Astrocyte (in vitro differentiated cells and primary cell): ENCODE results near the gene FGF22. TPM values are rescaled to one million over a fixed set of nuclear protein-coding genes. Genes with fewer than 3 reads are reported as not detected.
A peak's percentile ranks its signal among the peaks of the same experiment; 100 is the strongest.
"Not testable (repeated sequence)": the region's sequence is repeated elsewhere in the genome, so short reads cannot be mapped to it uniquely, and the experiment has no call there.

Source experiments
- DNase-seq: peaks from one replicate; pipeline ENCODE4 v3.0.0-alpha.2; 2010; ENCODE audit warnings: low read depth
- FAIRE-seq: peaks from 2 replicates; lab custom pipeline; 2011; peaks lifted over from hg19 to GRCh38; lab: Jason Lieb, UNC
- H2AFZ ChIP-seq: 2 replicates; pipeline ENCODE4 v1.6.0; 2012; ENCODE audit warnings: low read depth, low read length, inconsistent platforms
- H3K27ac ChIP-seq: 2 replicates; pipeline ENCODE4 v1.5.1; 2011; ENCODE audit warnings: low read depth, low read length, inconsistent platforms
- H3K27me3 ChIP-seq: 2 replicates; pipeline ENCODE4 v1.6.0; 2011; ENCODE audit warnings: low read length, inconsistent platforms; ENCODE audit not compliant: insufficient read depth
- H3K36me3 ChIP-seq: 2 replicates; pipeline ENCODE4 v1.5.1; 2011; ENCODE audit warnings: low read length, inconsistent platforms; ENCODE audit not compliant: insufficient read depth
- H3K4me1 ChIP-seq: 2 replicates; pipeline ENCODE4 v1.5.1; 2011; ENCODE audit warnings: low read length, inconsistent platforms; ENCODE audit not compliant: insufficient read depth
- H3K4me2 ChIP-seq: 2 replicates; pipeline ENCODE4 v1.6.0; 2012; ENCODE audit warnings: low read length, inconsistent platforms
- H3K4me3 ChIP-seq: 2 replicates; pipeline ENCODE4 v1.5.1; 2011; ENCODE audit warnings: low read depth, mild to moderate bottlenecking, low read length, inconsistent platforms; ENCODE audit not compliant: insufficient read depth
- H3K79me2 ChIP-seq: 2 replicates; pipeline ENCODE4 v1.6.0; 2012; ENCODE audit warnings: mild to moderate bottlenecking, low read length, inconsistent platforms; ENCODE audit not compliant: insufficient read depth
- H3K9ac ChIP-seq: 2 replicates; pipeline ENCODE4 v1.6.0; 2012; ENCODE audit warnings: mild to moderate bottlenecking, low read length, inconsistent platforms
- H3K9me3 ChIP-seq: 2 replicates; pipeline ENCODE4 v1.5.1; 2012; ENCODE audit warnings: low read depth, mild to moderate bottlenecking, low read length, inconsistent platforms; ENCODE audit not compliant: insufficient read depth
- H4K20me1 ChIP-seq: 2 replicates; pipeline ENCODE4 v1.6.0; 2012; ENCODE audit warnings: low read length, inconsistent platforms; ENCODE audit not compliant: insufficient read depth
- H3K27ac Mint-ChIP-seq: one replicate; pipeline ENCODE4 v1.8.0; 2021; ENCODE audit warnings: mild to moderate bottlenecking, mixed read lengths; ENCODE audit not compliant: unreplicated experiment
- H3K27me3 Mint-ChIP-seq: one replicate; pipeline ENCODE4 v1.8.0; 2021; ENCODE audit warnings: low read depth, mixed read lengths; ENCODE audit not compliant: unreplicated experiment
- H3K36me3 Mint-ChIP-seq: one replicate; pipeline ENCODE4 v1.8.0; 2021; ENCODE audit warnings: low read depth, mixed read lengths; ENCODE audit not compliant: unreplicated experiment
- H3K4me1 Mint-ChIP-seq: one replicate; pipeline ENCODE4 v1.8.0; 2021; ENCODE audit warnings: low read depth, mixed read lengths; ENCODE audit not compliant: unreplicated experiment
- H3K4me3 Mint-ChIP-seq: one replicate; pipeline ENCODE4 v1.8.0; 2021; ENCODE audit warnings: mild to moderate bottlenecking, moderate library complexity, mixed read lengths; ENCODE audit not compliant: unreplicated experiment
- H3K9me3 Mint-ChIP-seq: one replicate; pipeline ENCODE4 v1.8.0; 2021; ENCODE audit warnings: mild to moderate bottlenecking, mixed read lengths; ENCODE audit not compliant: unreplicated experiment
- CTCF ChIP-seq: IDR thresholded peaks from 2 replicates; pipeline ENCODE4 v1.5.1; 2011; ENCODE audit warnings: low read depth, mild to moderate bottlenecking, inconsistent platforms, low read length, moderate library complexity; ENCODE audit not compliant: insufficient read depth
- EZH2 ChIP-seq: IDR thresholded peaks from 2 replicates; pipeline ENCODE4 v1.6.1; 2012; ENCODE audit warnings: mild to moderate bottlenecking, low read length, inconsistent platforms; ENCODE audit not compliant: insufficient read depth
- total RNA-seq: library from RNA; stranded (reverse); gene quantifications from 2 replicates; pipeline ENCODE4 v1.2.1, GENCODE V29; 2021

FGF22 gene
- total RNA-seq, 1 donor from 2014 or later, result 0.25 TPM

DNA sequence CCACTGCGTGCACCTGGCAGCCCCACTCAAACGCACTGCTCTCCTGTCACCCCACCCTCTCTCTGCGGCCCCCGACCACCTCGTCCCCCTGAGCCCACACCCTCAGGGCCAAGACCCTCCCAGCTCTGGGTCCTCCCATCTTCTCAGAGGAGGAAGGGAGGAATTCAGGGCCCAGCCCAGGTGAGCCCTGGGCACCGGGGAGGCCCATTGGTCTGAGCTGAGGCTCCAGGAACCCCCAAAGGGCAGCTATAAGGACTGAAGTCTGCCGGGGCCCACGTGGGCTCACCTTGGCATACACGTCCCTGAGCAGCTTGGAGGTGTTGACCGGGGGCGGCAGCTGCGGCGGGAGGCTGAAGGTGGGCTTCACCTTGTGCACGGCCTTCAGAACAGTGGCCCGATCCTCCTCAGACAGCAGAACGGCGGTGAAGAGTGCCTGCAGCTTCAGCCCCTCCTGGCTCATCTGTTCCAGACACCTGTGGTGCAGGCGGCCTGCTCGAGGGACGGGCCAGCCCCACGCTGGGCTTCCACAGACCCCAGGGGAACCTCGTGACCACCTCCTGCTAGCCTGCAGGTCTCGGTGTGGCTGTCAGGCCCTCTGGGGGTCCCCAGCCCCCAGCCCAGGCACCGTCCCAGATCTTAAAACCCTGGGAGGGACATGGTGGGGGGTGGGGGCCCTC is 15.1 kb upstream of the FGF22 start:
- Histone ChIP-seq H2AFZ (no peak overlapping the region), H3K9me3 (no peaks in the 10 kb centered on the region), H3K27me3 (no peaks in the 10 kb centered on the region), H3K4me1 (peaks cover 19% of the 10 kb centered on the region), H3K9ac (peak overlapping the region; percentile 76), H3K4me3 (no peak overlapping the region), H3K36me3 (no peaks in the 10 kb centered on the region), H3K27ac (peak overlapping the region; percentile 89), H4K20me1 (peaks cover 5% of the 10 kb centered on the region), H3K79me2 (peaks cover 15% of the 10 kb centered on the region), H3K4me2 (peak overlapping the region; percentile 71)
- TF ChIP-seq CTCF (no peak), EZH2 (no peak)
- no peaks in the 10 kb centered on the region for H3K9me3 Mint-ChIP-seq
- H3K4me1 Mint-ChIP-seq, result peaks cover 8% of the 10 kb centered on the region
- DNase-seq, result no peak
- H3K27ac Mint-ChIP-seq, result peak overlapping the region; percentile 18
- no peak overlapping the region for H3K4me3 Mint-ChIP-seq
- no peak for FAIRE-seq
- no peaks in the 10 kb centered on the region for H3K27me3 Mint-ChIP-seq
- H3K36me3 Mint-ChIP-seq, result peaks cover 6% of the 10 kb centered on the region

GRCh38 chr19:625257-625656 is 14.4 kb upstream of the FGF22 start:
- Mint-ChIP-seq H3K27me3 (no peaks in the 10 kb centered on the region), H3K27ac (no peak overlapping the region), H3K9me3 (no peaks in the 10 kb centered on the region), H3K4me1 (peaks cover 8% of the 10 kb centered on the region), H3K36me3 (peaks cover 6% of the 10 kb centered on the region), H3K4me3 (peak overlapping the region; percentile 1)
- Histone ChIP-seq H3K27ac (no peak overlapping the region), H3K4me3 (no peak overlapping the region), H3K36me3 (no peaks in the 10 kb centered on the region), H3K79me2 (peaks cover 20% of the 10 kb centered on the region), H3K4me2 (no peak overlapping the region), H3K9me3 (no peaks in the 10 kb centered on the region), H3K9ac (no peak overlapping the region), H4K20me1 (peaks cover 5% of the 10 kb centered on the region), H3K27me3 (no peaks in the 10 kb centered on the region), H3K4me1 (peaks cover 19% of the 10 kb centered on the region), H2AFZ (no peak overlapping the region)
- FAIRE-seq (no peak), DNase-seq (no peak)
- TF ChIP-seq EZH2, result no peak
- TF ChIP-seq CTCF, result no peak

DNA sequence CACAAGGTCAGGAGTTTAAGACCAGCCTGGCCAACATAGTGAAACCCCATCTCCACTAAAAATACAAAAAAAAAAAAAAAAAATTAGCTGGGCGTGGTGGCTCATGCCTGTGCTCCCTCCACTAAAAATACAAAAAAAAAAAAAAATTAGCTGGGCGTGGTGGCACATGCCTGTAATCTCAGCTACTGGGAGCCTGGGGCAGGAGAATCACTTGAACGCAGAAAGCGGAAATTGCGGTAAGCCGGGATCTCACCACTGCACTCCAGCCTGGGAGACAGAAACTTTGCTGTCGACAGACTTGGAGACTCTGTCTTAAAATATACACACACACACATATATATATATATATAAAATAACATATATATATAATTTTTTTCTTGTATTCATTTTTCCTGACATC is 13.1 kb upstream of the FGF22 start:
- H3K9me3 Mint-ChIP-seq, H3K9ac ChIP-seq, H3K27ac ChIP-seq, DNase-seq, H3K27me3 Mint-ChIP-seq, H3K9me3 ChIP-seq, FAIRE-seq, H3K4me2 ChIP-seq, H3K4me3 Mint-ChIP-seq, H3K4me1 Mint-ChIP-seq, H3K36me3 ChIP-seq, H2AFZ ChIP-seq, H4K20me1 ChIP-seq, H3K27me3 ChIP-seq, H3K36me3 Mint-ChIP-seq, H3K27ac Mint-ChIP-seq, H3K4me3 ChIP-seq: not testable (repeated sequence)
- H3K79me2 ChIP-seq, result peaks cover 32% of the 10 kb centered on the region
- peaks cover 19% of the 10 kb centered on the region for H3K4me1 ChIP-seq
